Measurements from ENCODE around the gene NFX1.
"Not testable (repeated sequence)": the region's sequence is repeated elsewhere in the genome, so short reads cannot be mapped to it uniquely, and the experiment has no call there.

DNA sequence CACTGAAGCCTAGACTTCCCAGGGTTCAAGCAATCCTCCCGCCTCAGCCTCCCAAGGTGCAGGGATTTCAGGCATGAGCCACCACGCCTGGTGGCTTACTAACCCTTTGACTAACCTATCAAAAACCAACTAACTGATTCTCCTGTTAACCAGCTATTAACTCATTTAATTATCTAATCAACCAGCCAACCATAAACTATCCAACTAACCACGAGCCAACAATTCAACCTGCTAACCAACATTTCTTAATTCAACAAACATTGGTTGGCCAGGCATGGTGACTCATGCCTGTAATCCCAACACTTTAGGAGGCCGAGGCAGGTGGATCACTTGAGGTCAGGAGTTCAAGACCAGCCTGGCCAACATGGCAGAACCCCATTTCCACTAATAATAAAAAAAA is 108.7 kb downstream of the NFX1 start:
- TF ChIP-seq ZBTB33, RAD21, FOXA1, REST, SP1 (IDR thresholded peaks at IDR 0.05): not testable (repeated sequence)
- TF ChIP-seq, protein P1, sequence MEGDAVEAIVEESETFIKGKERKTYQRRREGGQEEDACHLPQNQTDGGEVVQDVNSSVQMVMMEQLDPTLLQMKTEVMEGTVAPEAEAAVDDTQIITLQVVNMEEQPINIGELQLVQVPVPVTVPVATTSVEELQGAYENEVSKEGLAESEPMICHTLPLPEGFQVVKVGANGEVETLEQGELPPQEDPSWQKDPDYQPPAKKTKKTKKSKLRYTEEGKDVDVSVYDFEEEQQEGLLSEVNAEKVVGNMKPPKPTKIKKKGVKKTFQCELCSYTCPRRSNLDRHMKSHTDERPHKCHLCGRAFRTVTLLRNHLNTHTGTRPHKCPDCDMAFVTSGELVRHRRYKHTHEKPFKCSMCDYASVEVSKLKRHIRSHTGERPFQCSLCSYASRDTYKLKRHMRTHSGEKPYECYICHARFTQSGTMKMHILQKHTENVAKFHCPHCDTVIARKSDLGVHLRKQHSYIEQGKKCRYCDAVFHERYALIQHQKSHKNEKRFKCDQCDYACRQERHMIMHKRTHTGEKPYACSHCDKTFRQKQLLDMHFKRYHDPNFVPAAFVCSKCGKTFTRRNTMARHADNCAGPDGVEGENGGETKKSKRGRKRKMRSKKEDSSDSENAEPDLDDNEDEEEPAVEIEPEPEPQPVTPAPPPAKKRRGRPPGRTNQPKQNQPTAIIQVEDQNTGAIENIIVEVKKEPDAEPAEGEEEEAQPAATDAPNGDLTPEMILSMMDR (IDR thresholded peaks at IDR 0.05; ENCODE audit: low read depth, low read length, missing input control): not testable (repeated sequence)
- TF ChIP-seq, protein P2, sequence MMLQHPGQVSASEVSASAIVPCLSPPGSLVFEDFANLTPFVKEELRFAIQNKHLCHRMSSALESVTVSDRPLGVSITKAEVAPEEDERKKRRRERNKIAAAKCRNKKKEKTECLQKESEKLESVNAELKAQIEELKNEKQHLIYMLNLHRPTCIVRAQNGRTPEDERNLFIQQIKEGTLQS (IDR thresholded peaks at IDR 0.05): not testable (repeated sequence)

Measured in liver (tissue), 3 donors.